ENCODE results near the gene EQTN.

The EQTN gene

DNA sequence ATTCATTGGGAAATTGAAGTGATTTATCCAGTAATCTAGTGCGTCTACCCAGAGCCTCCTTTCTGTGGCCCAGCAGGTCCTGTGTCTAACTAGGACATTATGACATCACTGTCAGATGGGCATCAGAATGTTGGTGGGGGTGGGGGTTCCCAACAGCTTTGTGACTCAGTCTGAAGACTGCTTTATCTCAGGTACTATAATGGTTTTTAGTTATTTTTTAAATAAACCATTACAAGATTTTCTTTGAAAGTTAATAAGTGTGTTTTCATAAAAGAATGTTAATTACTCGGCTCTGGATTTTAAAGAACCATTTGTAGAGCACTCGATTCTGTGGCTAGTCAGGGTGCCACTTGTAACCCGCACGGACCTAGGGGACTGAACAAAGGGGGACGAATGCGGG is at the start of gene EQTN:
Gene EQTN (minus strand): TSS at position 101 of the 400 bp plus-strand sequence. CDS start 95 bp downstream, at position 6.
- DNase-seq: no peak

DNA sequence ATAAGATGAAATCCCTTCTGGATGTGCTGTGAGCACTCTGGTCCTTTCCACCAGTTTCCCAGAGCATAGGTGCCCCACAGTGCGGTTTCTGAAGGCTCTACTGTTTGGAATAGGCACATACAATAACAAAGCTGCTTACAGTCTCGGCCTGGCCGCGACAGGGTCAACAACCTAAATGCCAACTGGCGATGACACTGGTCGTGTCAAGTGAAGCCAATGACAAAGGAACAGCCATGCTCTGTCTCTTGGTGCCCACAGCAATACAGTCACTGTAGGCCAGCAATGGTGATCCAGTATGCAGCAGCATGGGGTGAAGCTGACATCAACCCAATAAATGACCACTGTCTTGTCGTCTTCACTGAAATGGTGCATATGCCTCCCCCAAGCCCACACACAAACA is 47.8 kb upstream of the EQTN start:
- DNase-seq: no peak

DNA sequence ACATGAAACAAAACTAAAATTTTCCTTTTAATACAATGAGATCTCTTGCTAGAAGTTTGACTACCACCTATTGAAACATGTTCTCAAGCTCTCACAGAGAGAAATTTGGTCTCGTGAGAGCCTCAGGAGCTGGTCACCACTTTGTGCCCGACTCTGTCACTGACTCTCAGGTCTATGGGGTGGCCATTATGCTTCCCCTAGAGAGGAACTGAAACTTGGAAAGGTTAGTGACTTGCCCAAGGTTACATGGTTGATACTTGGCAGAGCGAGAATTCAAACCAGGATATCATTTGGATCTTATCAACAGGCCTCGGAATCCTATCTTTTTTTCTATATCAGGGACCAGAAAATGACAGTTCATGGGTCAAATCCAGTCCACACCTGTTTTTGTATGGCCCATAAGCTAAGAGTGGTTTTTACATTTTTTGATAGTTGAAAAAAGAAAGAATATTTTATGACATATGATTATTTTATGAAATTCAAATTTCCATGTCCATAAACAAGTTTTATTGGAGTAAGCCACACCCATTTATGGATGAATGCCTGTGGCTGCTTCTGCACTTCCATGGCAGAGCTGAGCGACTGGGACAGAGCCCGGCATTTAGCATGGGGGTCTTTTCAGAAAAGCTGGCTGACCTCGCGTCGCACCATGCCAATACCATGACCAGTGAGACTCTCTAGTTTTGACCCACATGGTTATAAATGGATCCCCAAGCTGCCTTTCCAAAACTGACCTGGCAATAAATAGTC is 44.8 kb upstream of the EQTN start:
- no peak for DNase-seq

DNA sequence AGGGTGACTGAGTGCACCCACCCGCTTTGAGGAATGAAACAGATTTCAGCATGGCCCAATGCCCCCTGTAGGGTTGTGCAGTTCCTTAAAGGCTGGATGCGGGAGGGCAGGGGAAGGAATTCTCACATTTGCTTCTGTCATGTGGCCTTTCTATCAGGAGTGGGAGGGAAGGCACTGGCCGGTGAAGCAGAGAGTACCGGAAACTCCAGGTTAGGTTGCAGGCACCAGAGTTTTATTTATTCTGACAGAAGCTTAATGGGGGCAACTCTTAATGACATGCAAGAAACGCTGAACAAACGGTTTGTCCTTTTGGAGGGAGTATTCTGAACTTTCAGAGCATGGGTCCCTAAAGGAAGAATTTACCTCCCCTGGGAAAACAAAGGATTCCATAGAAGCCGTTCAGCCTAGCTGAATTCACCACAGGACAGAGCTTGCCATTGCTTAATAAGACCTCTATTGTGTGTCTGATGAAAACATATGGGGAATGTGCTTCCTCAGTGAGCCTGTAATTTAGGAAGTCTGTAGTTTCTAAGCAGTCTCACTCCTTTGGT is 44.1 kb upstream of the EQTN start:
- no peak for DNase-seq

DNA sequence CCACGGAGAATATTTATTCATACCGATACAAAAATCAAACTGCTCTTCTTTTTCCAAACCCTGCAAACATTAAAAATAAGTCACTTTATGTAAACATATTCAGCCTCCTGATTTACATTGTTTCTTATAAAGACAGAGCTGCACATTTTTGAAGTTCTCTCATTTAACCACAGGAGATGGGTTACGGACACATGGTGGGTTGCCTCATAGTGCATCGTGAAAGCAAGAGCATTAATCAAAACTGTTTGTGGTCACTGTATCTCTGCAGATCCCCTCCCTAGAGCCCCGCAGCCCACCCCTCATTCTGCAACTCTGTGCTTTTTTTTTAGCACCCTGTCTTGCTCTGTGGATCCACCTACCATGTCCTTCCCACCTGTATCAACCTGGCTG is 43.3 kb upstream of the EQTN start:
- no peak for DNase-seq

DNA sequence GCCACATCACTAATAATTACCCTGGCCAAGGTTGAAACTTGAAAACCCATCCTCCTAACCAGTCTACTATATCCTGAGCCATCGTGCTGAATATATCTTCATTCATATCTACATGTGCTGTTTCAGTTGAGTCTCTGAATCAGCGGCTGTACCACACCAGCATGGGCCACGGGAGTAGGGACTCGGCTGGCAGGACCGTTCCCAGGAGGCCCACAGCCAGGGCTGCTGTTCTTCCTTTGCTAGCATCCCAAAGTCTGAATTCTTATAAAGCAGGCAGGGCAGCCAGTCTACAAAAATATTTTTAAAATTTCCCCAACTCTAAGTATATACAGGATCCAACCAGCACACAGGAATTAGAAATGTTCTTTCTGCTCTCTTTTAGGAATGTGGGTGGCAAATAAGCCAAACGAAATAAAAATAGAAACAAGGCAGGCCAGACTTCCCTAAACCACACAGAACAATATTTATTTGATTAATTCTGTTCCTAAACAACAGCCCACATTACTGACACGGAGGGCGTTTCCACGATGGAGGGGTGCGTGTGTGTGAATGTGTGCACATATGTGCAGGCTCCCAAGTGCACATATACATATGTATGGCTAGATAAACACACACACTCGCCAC is 42.8 kb upstream of the EQTN start:
- no peak for DNase-seq

DNA sequence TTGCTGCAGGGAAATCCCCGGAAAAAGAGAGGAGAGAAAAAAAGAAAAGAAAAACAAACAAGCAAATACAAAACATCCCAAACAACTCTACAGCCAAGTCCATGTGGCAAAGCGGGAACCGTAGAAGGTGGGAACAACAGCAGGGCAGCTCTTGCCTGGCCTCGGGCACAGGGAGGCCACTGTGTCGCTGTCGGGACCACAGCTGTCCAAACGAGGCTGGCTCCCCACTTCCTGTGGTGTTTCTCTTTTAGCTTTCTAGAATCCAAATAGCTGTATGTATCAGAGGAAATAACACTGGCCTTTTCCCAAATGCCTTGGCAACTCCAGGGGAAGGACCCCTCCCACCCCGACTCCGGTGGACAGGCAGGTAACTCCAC is 41.6 kb upstream of the EQTN start:
- DNase-seq: no peak

DNA sequence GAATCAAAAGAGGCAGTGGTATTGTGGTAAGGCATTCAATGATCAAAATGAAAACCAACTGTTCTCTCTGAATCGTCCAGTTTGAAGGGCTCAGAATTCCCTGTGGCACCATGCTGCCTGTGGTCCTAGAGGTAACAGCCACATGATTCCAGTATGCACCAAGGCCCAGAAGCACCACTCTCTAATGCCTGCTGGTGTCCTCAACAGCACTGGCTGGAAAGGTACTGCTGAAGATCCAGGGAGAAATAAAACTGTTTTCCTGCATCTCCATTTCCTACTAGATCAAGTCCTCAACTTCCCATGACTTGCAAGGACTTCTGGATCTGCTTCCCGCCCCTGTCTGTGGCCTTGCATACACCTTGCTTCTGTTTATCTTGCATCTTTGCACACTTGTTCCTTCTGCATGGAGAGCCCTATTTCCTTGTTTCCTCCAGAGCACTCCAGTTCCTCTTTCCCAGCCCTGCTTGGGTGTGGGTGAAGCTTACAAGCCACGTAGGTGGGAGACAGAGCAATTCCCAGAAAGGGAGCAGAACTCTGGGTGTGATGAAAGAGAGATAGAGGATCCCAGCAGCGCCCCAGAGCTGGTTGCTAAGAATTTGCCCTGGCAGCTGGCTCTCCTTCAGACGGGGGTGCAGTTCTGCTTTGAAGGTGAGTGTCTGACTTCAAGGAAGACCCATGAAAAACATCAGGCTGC is 41.0 kb upstream of the EQTN start:
- DNase-seq: no peak

DNA sequence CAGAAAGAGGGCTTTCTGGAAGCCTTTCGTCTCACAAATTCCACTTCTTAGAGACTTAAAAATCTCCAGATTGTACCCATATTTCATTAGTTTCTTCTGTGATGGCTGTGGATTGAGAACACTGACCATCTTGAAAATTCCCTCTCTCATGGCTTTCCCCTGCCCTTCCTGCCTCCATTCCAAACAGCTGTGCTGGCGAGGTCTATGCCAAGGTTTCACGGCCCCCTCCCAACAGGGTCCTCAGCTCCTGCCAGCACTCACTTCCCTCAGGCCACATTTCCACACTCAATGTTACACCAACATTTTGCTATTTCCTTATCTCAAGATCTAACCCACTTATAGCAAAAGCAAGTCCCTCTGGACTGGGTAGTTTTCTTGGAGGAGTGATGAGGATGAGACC is 40.3 kb upstream of the EQTN start:
- no peak for DNase-seq

DNA sequence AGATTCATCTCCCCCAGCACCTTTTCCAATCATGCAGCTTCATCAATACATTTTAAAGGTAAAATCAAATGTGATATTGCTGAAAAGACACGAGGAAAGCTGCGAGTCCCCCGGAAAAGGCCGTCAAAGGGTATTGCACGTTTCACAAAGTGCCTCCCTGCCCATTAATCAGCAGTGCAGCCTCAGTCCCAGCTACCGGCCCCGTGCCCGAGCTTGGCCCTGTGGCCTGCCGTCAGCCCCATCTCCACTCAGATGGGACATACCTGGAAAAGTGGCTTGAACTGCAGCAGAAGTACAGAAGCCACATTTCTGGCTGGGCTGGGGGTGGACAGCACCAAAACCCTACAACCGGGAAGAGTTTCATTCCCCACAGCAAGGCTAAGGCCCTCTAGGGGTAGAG is 39.9 kb upstream of the EQTN start:
- DNase-seq: no peak

DNA sequence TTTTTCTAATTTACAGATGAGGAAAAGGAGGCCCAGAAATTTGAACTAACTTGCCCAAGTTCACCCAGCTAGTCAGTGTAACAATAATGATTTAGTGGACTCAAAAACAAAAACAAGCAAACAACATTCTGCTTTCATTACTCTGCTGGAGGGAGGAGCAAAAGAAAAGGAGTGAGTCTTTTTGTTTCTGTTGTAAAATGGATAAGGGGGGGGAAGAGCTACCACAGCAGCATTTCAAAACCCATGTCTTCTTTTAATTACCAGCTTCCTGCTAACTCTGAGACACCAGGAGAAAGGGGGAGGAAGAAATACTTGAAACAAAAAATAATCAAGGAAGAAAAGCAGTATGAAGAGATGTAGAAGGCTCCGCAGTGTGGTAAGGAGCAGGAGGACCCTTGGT is 39.2 kb upstream of the EQTN start:
- DNase-seq: no peak

DNA sequence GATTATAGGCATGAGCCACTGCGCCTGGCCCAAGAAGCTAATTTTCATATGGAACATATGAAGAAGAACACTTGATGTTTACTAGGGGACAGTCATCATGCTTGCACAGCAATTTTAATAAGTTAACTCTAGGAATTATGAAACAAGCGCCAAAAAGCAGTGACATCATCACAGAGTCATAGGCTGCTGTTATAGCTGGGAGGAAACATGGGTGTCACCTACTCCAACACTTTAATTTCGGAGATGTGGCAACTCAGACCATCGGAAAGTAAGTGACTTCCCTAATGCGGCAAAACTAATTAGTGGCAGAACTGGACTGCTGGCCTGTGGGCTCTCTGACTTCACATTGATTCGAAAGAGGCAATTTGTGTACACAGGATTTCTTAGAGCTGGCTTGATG is 38.1 kb upstream of the EQTN start:
- no peak for DNase-seq

DNA sequence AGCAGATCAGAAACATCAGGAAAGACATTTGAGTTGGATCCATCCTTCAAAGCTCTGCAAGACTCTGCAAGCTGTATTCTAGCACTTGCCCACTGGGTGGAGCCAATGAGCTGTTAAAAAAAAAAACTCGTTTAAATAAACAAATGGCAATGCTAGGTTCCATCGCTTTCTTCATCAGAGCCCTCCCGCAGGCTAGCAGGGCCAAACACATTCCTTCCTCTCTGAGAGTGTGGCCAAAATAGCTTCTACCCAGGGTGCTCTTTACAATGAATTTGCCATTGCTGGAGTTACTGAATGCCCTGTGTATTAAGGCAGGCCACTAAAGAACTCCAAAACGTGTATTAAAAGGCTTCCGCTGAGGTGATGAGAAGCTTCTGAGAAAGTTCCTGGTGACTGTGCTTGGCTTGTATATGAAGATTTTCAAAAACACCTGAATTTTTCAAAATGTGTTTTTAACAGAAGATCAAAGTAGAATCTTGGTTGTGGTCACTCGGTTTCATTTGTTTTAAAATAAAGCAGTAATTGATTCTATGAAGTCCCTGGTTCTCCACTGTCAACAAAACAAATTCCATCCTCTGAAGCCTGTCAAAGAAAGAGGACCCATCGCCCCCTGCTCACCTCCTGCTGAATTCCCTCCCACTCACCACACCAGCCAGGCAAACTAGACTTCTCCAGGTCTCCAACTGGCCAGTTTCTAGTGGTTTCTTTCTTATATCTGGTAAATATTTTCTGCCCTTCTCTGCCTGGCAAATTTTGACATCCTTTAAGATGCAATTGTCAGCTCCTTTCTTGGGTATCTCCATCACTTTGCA is 36.5 kb upstream of the EQTN start:
- peak; percentile 84 for DNase-seq

DNA sequence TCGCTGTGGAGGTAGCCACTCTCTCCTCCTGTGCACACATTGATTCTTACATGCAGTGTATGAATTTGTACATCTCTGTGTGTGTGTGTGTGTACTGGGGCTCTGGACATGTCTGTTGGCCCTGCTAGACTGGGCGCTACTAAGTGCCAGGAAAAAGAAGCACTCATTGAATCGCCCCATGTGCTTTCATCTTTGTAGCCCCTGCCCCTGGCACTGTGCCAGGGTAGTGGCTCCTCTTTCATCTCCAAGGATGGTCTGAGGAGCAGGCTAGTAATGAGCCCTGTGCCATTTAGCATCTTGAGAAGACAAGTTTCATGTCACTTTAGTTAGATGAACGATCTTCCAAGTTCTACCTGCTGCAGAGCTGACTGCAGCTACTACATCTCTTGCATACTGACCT is 34.4 kb upstream of the EQTN start:
- DNase-seq: no peak

DNA sequence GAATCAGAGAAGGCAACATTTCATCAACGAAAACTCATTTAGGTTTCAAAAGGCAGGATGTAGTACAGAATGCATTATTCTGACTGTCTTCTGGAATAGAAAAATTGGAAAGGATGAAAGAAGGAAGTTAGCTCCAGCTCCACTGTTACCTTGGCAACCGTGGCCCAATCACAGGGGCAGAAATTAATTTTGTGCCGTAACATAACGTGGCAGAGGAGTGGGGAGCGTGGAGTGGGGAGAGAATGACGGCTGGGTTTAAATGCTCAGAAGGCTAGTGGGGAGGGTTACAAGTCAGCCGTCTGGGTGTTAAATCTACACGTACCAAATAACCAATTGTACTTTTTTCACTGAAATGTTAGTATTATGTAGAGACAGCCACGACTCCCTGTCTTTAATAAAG is 32.3 kb upstream of the EQTN start:
- no peak for DNase-seq

DNA sequence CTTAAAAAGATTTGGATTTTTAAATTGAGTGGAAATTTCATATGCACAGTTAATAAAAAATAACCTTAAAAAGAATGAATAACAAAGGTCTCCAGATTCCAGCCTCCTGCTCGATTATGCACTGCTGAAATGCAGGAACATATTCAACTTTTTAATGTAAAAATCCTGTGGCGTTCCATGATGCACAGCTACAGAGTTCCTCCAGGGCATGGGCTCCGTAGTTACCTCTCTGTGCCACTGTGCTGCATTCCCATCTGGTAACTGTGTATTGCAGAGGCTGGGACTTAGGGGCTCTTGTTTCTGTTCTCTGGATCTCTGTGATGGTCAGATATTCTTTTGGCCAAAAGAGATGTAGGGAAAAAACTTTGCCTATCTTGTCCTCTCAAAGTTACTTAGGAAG is 31.5 kb upstream of the EQTN start:
- DNase-seq: no peak

DNA sequence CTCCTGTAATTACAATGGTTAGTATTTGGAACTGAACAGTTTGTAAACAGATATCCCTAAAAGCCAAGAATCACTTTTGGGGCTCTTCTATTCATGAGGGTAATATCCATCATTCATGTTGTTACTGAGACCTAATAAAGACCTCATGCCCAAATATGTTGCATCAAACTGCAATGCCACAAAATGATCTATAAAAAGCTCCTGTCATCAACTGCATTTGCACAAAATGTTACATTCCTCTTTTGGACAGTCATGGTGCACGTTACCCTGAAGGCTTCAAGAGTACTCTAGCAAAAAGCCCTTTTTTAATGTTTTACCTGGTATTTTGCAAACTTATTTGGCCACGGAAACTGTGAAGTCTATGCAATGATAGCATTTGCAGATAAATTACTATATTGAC is 14.2 kb upstream of the EQTN start:
- DNase-seq: no peak

DNA sequence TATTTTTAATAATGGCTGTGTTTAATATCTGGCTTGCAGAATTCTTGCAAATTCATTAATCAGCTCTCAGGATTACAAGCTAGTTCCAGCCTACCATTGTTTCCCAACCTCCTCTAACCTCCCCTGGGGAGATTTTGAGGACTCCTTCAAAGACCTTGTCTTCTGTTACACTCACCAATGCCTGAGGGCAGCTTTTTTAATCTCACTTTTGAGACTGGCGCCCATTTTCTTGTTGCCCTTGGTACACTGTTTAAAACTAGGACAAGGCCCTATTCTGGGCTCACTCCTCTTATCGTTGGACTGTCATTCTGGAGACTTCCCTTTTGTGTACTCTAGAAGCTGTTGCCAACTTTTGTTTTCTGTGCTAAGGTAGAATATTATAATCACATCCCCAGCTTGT is 13.6 kb upstream of the EQTN start:
- DNase-seq: no peak

DNA sequence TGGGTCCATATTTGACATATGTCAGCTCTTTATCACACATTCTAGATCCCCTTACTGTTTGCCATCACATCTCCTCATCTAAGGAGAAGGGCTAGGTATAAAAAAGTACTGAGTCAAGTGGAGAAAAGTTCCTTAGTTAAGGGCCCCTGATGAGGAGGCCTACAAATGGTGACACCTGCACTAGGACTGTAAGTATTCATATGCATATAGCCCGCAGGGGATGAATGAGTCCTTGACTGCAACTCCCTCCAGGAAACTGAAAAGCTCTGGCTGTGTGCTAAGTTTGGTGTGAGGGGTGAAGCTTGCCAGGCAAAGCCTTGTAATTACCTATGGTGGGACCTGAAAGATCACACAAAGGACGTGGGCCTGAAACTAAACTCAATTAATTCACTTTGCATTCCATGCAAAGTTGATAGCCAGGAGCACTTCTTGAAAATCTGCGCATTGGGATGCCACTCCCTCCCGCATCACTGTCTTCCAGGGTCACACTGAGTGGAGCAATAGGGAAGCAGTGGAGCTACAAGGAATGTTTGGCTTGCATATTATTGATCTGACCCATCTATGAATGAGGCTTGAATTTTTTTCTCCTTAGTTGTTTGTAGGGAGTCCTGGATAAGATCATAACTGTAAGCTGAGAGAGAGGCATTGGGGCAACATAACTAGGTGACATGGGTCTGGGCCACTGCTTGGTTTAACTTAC is 11.9 kb upstream of the EQTN start:
- no peak for DNase-seq

DNA sequence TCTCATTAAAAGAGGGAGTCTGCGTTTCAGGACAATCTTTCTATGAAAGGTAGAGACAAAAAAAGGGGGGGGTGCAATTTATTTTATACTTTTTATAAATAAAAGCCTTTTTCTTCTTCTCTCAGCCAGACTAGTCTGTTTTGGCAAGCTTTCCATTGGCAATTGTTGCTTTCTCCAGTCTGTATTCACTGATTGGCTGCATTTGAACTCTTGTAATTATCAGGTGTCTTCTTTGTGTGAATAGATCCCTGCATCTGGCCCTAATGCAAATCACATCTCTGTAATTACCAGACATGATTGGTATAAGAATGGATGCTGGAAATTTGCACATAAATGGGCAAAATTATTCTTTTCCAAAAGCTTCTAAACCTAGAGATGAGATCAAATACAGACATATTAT is 7.6 kb upstream of the EQTN start:
- no peak for DNase-seq

DNA sequence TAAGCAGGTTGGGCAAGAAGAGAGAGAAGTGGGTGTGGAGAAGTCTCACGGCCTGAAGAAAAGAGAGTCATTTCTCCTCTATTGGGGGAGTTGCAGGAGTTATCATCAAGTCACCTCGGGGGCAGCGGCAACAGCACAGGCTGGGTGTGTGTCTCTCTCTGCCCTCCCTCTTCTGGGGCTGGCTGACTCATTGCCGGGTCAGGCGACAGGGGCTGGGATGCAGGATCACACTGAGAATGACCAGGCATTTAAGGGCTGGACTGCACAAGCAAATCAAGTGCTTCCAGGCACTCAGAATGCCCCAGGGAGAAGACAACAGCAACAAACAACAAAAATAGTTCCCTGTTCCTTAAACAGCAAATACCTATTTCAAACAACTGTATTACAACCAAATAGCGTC is 6.3 kb upstream of the EQTN start:
- no peak for DNase-seq

DNA sequence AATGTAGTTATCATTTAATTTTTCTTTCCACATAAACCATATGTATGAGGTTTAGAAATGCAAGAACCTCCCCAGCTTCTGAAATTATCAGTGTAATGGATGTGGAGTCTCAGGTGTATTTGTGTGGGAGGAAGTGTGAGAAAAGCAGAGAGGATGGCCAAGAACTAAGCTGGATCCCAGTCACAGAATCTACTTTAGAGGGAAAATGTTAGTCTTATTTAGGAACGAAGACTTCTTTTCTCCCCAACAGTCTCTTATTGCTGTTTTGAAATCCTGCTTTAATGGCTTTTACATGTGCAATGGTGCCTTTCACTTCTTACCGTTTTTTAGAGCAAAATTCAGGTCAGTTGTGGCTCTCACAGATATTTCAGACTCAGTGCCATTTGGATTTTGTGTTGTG is 3.0 kb downstream of the EQTN start:
- DNase-seq: no peak
